Measurements from ENCODE around the gene INPP5F. TPM values are rescaled to one million over a fixed set of nuclear protein-coding genes. Genes with fewer than 3 reads are reported as not detected.

The INPP5F gene
- total RNA-seq, 1 experiment from 2014 or later = 14.9 TPM

DNA sequence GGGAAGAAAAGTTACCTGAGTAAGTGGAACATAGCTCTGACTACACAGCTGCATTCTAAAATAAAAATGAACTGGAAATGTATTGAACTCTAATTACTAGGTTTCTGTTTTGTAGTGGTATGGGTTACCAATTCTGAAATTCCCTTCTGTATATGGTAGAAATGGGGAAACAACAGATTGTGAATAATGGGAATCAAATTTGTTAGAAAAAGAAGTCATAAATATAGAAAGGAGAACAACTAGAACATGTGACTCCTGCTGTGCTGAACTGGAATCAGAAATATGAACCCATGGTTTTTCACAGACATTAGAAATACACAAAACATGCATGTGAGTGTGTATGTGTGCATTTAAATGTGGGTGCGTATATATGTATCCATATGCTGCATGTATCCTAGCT, 119.8 kb downstream of the INPP5F start:
- intact Hi-C loops (cut with micrococcal nuclease) = no loop called here
- no peak for DNase-seq (ENCODE audit: unreplicated experiment)
- ChIA-PET CTCF (interaction anchor here (1.1 kb wide), 1 partner anchor 34 kb away, joined by 3 read pairs; no protein-coding TSS in a partner anchor), POLR2A (no interaction called here)
- no peaks in the 10 kb centered on the region for H3K9me3 Mint-ChIP-seq (ENCODE audit: unreplicated experiment)
- no peaks in the 10 kb centered on the region for H3K27me3 Mint-ChIP-seq (ENCODE audit: insufficient read depth, unreplicated experiment)
- H3K36me3 Mint-ChIP-seq (ENCODE audit: insufficient read depth, unreplicated experiment) = peaks cover 98% of the 10 kb centered on the region
- H3K27ac Mint-ChIP-seq (ENCODE audit: low read depth, unreplicated experiment) = no peak overlapping the region
- no peak overlapping the region for H3K4me3 Mint-ChIP-seq (ENCODE audit: unreplicated experiment)
- H3K4me1 Mint-ChIP-seq (ENCODE audit: insufficient read depth, unreplicated experiment) = peaks cover 6% of the 10 kb centered on the region
- BruUV-seq (replicated peaks) = no TSS peak
- TF ChIP-seq, protein P1, sequence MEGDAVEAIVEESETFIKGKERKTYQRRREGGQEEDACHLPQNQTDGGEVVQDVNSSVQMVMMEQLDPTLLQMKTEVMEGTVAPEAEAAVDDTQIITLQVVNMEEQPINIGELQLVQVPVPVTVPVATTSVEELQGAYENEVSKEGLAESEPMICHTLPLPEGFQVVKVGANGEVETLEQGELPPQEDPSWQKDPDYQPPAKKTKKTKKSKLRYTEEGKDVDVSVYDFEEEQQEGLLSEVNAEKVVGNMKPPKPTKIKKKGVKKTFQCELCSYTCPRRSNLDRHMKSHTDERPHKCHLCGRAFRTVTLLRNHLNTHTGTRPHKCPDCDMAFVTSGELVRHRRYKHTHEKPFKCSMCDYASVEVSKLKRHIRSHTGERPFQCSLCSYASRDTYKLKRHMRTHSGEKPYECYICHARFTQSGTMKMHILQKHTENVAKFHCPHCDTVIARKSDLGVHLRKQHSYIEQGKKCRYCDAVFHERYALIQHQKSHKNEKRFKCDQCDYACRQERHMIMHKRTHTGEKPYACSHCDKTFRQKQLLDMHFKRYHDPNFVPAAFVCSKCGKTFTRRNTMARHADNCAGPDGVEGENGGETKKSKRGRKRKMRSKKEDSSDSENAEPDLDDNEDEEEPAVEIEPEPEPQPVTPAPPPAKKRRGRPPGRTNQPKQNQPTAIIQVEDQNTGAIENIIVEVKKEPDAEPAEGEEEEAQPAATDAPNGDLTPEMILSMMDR (IDR thresholded peaks at IDR 0.05; ENCODE audit: unreplicated experiment) = no peak

DNA sequence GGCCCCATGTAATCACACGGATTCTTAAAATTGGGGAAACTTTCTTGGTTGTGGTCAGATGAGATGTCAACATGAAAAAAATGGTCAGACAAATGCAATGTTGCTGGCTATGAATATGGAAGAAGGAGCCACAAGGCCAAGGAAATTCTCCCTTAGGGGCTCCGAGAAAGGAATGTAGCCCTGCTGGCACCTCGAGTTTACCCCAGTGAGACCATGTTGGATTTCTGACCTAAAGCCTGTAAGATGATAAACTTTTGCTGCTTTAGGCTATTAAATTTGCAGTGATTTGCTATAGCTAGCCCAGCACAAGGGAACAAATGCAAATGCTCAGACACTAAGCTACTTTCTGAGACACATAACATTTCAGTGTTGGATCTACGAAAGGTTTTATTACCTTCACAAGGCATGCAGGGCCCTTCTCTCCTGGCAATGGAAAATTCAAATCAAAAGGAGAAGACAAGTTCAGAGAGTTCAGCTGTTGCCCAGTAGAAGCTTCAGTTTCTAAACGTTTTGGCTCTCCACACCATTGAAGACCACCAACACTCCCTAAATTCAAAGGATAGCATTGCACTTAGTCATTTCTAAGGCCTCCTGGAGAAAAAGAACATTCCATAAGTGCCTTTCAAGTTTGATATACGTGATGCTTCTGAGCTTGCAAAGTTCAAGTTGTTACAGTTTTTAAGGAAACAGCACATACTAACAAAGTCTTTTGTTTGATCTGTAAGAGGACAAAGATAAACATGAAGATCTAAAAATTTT, 123.4 kb downstream of the INPP5F start:
- CTCF ChIA-PET = interaction anchor here (0.6 to 1.6 kb wide), 2 partner anchors 10 to 1077 kb away, joined by 3 to 6 read pairs; no protein-coding TSS in a partner anchor
- Mint-ChIP-seq H3K36me3 (ENCODE audit: insufficient read depth, unreplicated experiment) (peaks cover 91% of the 10 kb centered on the region), H3K4me3 (ENCODE audit: unreplicated experiment) (no peak overlapping the region)

DNA sequence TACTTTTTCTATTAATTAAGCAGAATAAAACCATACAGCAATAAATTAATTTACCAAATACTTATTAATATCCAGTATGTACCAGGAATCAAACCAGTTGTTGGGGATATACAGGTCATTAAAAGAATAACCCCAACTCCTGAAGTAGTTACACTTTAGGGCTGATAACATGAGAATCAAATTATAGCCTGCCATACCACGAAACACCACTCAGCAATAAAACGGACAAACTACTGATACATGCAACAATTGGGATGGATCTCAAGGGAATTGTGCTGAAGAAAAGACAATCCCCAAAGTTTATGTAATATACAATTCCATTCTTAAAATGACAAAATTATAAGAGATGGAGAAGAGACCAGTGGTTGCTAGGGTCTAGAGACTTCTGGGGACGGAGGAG, 124.1 kb downstream of the INPP5F start:
- TF ChIP-seq, protein P1 (IDR thresholded peaks at IDR 0.05; ENCODE audit: unreplicated experiment) = no peak
- Mint-ChIP-seq H3K27me3 (ENCODE audit: insufficient read depth, unreplicated experiment) (no peaks in the 10 kb centered on the region), H3K4me3 (ENCODE audit: unreplicated experiment) (no peak overlapping the region), H3K36me3 (ENCODE audit: insufficient read depth, unreplicated experiment) (peaks cover 86% of the 10 kb centered on the region), H3K4me1 (ENCODE audit: insufficient read depth, unreplicated experiment) (peaks cover 6% of the 10 kb centered on the region), H3K9me3 (ENCODE audit: unreplicated experiment) (no peaks in the 10 kb centered on the region), H3K27ac (ENCODE audit: low read depth, unreplicated experiment) (no peak overlapping the region)
- DNase-seq (ENCODE audit: unreplicated experiment) = no peak
- ChIA-PET CTCF (interaction anchor here (0.6 to 1.6 kb wide), 2 partner anchors 9 to 1076 kb away, joined by 3 to 6 read pairs; no protein-coding TSS in a partner anchor), POLR2A (interaction anchor here (0.8 to 1.2 kb wide), 2 partner anchors 18 to 99 kb away, joined by 3 read pairs; no protein-coding TSS in a partner anchor)
- intact Hi-C loops (cut with micrococcal nuclease) = loop anchor here (2.0 kb wide), 1 partner anchor 169 kb away; no protein-coding TSS in a partner anchor
- no TSS peak for BruUV-seq (replicated peaks)

More for the DNA sequence above, 123.4 kb downstream of the INPP5F start:
- DNase-seq (ENCODE audit: unreplicated experiment) = no peak
- Mint-ChIP-seq H3K27me3 (ENCODE audit: insufficient read depth, unreplicated experiment) (no peaks in the 10 kb centered on the region), H3K27ac (ENCODE audit: low read depth, unreplicated experiment) (no peak overlapping the region), H3K4me1 (ENCODE audit: insufficient read depth, unreplicated experiment) (peaks cover 6% of the 10 kb centered on the region), H3K9me3 (ENCODE audit: unreplicated experiment) (no peaks in the 10 kb centered on the region)
- POLR2A ChIA-PET = interaction anchor here (0.8 to 1.2 kb wide), 3 partner anchors 9 to 98 kb away, joined by 3 to 5 read pairs (median 3); no protein-coding TSS in a partner anchor
- intact Hi-C loops (cut with micrococcal nuclease) = no loop called here
- no TSS peak for BruUV-seq (replicated peaks)
- TF ChIP-seq, protein P1 (IDR thresholded peaks at IDR 0.05; ENCODE audit: unreplicated experiment) = no peak

- ChIA-PET POLR2A (interaction anchor here (0.6 to 0.9 kb wide), 3 partner anchors 12 to 242 kb away, joined by 3 to 5 read pairs (median 4); no protein-coding TSS in a partner anchor), CTCF (interaction anchor here (0.7 to 1.9 kb wide), 5 partner anchors 20 to 244 kb away, joined by 3 to 9 read pairs (median 3); no protein-coding TSS in a partner anchor)
- no TSS peak for BruUV-seq (replicated peaks)
- Mint-ChIP-seq H3K27ac (ENCODE audit: low read depth, unreplicated experiment) (no peak overlapping the region), H3K4me3 (ENCODE audit: unreplicated experiment) (no peak overlapping the region), H3K36me3 (ENCODE audit: insufficient read depth, unreplicated experiment) (peaks cover 86% of the 10 kb centered on the region), H3K9me3 (ENCODE audit: unreplicated experiment) (no peaks in the 10 kb centered on the region), H3K27me3 (ENCODE audit: insufficient read depth, unreplicated experiment) (no peaks in the 10 kb centered on the region), H3K4me1 (ENCODE audit: insufficient read depth, unreplicated experiment) (peaks cover 6% of the 10 kb centered on the region)
- TF ChIP-seq, protein P1 (IDR thresholded peaks at IDR 0.05; ENCODE audit: unreplicated experiment) = no peak
- DNase-seq (ENCODE audit: unreplicated experiment) = no peak
- intact Hi-C loops (cut with micrococcal nuclease) = no loop called here
Measured at GRCh38 chr10:119852277-119852676, 126.4 kb downstream of the INPP5F start.
